ENCODE results near the gene GCNT4. TPM values are rescaled to one million over a fixed set of nuclear protein-coding genes. Genes with fewer than 3 reads are reported as not detected.
"Not testable (repeated sequence)": the region's sequence is repeated elsewhere in the genome, so short reads cannot be mapped to it uniquely, and the experiment has no call there.

GCNT4 gene
- polyA plus RNA-seq (ENCODE audit: insufficient read length): 18.3 TPM
- long read RNA-seq, donor 1, full-length matches to known transcripts: 22 of 22 reads
- long read RNA-seq, donor 1, partial matches to known transcripts: 0 of 22 reads
- long read RNA-seq, donor 1, other reads (novel, unspliced or antisense): 0 of 22 reads
- long read RNA-seq, donor 2, full-length matches to known transcripts: 34 of 34 reads
- long read RNA-seq, donor 2, partial matches to known transcripts: 0 of 34 reads
- long read RNA-seq, donor 2, other reads (novel, unspliced or antisense): 0 of 34 reads
- long read RNA-seq, donor 3, full-length matches to known transcripts: 21 of 21 reads
- long read RNA-seq, donor 3, partial matches to known transcripts: 0 of 21 reads
- long read RNA-seq, donor 3, other reads (novel, unspliced or antisense): 0 of 21 reads
- long read RNA-seq, donor 4, full-length matches to known transcripts: 2 of 2 reads
- long read RNA-seq, donor 4, partial matches to known transcripts: 0 of 2 reads
- long read RNA-seq, donor 4, other reads (novel, unspliced or antisense): 0 of 2 reads
- long read RNA-seq, donor 5, full-length matches to known transcripts: 29 of 29 reads
- long read RNA-seq, donor 5, partial matches to known transcripts: 0 of 29 reads
- long read RNA-seq, donor 5, other reads (novel, unspliced or antisense): 0 of 29 reads
- long read RNA-seq, donor 6, full-length matches to known transcripts: 8 of 8 reads
- long read RNA-seq, donor 6, partial matches to known transcripts: 0 of 8 reads
- long read RNA-seq, donor 6, other reads (novel, unspliced or antisense): 0 of 8 reads
- long read RNA-seq, donor 7, full-length matches to known transcripts: 36 of 36 reads
- long read RNA-seq, donor 7, partial matches to known transcripts: 0 of 36 reads
- long read RNA-seq, donor 7, other reads (novel, unspliced or antisense): 0 of 36 reads
- long read RNA-seq, donor 8, full-length matches to known transcripts: 18 of 18 reads
- long read RNA-seq, donor 8, partial matches to known transcripts: 0 of 18 reads
- long read RNA-seq, donor 8, other reads (novel, unspliced or antisense): 0 of 18 reads

GRCh38 chr5:75052192-75053053 is at the start of gene GCNT4:
Gene GCNT4, minus strand, starts transcription at chr5:75052558. Its CDS starts 22,521 bp downstream, at chr5:75030037.
- peak; percentile 36 for DNase-seq

GRCh38 chr5:75095956-75096355 is 43.6 kb upstream of the GCNT4 start:
- not testable (repeated sequence) for DNase-seq

GRCh38 chr5:75091597-75091996 is 39.2 kb upstream of the GCNT4 start:
- no peak for DNase-seq

GRCh38 chr5:75089662-75090061 is 37.3 kb upstream of the GCNT4 start:
- no peak for DNase-seq

- DNase-seq: no peak
Observed at GRCh38 chr5:75089137-75089536, 36.8 kb upstream of the GCNT4 start.

GRCh38 chr5:75088648-75089047 is 36.3 kb upstream of the GCNT4 start:
- no peak for DNase-seq

GRCh38 chr5:75081510-75081909 is 29.2 kb upstream of the GCNT4 start:
- DNase-seq: no peak

- not testable (repeated sequence) for DNase-seq
Observed at GRCh38 chr5:75079346-75079745, 27.0 kb upstream of the GCNT4 start.

GRCh38 chr5:75078027-75078426 is 25.7 kb upstream of the GCNT4 start:
- DNase-seq: no peak

- no peak for DNase-seq
Observed at GRCh38 chr5:75072061-75072460, 19.7 kb upstream of the GCNT4 start.

- DNase-seq: no peak
Observed at GRCh38 chr5:75071100-75071499, 18.7 kb upstream of the GCNT4 start.

- DNase-seq: no peak
Observed at GRCh38 chr5:75067434-75067833, 15.1 kb upstream of the GCNT4 start.

GRCh38 chr5:75062925-75063531 is 10.7 kb upstream of the GCNT4 start:
- no peak for DNase-seq

- no peak for DNase-seq
Observed at GRCh38 chr5:75059912-75060545, 7.7 kb upstream of the GCNT4 start.

- no peak for DNase-seq
Observed at GRCh38 chr5:75058986-75059535, 6.7 kb upstream of the GCNT4 start.

- no peak for DNase-seq
Observed at GRCh38 chr5:75057561-75057960, 5.2 kb upstream of the GCNT4 start.

- no peak for DNase-seq
Observed at GRCh38 chr5:75055727-75056144, 3.4 kb upstream of the GCNT4 start.

- peak; percentile 38 for DNase-seq
Observed at GRCh38 chr5:75054134-75054930, 2.0 kb upstream of the GCNT4 start.

Measured in left kidney (tissue), 8 donors.